Neuronal stem cell (in vitro differentiated cells): ENCODE data around the gene MGAT5B.

Experiments
- DNase-seq: peaks from one replicate; pipeline ENCODE4 v3.0.0-alpha.2; 2013; ENCODE audit warnings: low spot score
- H2AFZ ChIP-seq: one replicate; pipeline ENCODE4 v1.6.1; 2013; ENCODE audit warnings: mild to moderate bottlenecking, low read length, inconsistent platforms
- H2AK5ac ChIP-seq: 2 replicates; pipeline ENCODE4 v1.6.1; 2013; ENCODE audit warnings: low read depth, mild to moderate bottlenecking, inconsistent platforms, low read length, moderate library complexity, mixed read lengths
- H2BK120ac ChIP-seq: 2 replicates; pipeline ENCODE4 v1.6.1; 2013; ENCODE audit warnings: low read depth, mild to moderate bottlenecking, inconsistent platforms, low read length, moderate library complexity, mixed read lengths
- H2BK12ac ChIP-seq: one replicate; pipeline ENCODE4 v1.6.1; 2013; ENCODE audit warnings: low read length, inconsistent platforms
- H2BK15ac ChIP-seq: 2 replicates; pipeline ENCODE4 v1.6.1; 2013; ENCODE audit warnings: mild to moderate bottlenecking, low read length, inconsistent platforms, mixed read lengths
- H2BK5ac ChIP-seq: one replicate; pipeline ENCODE4 v1.6.1; 2013; ENCODE audit warnings: inconsistent platforms, mild to moderate bottlenecking, low read length, moderate library complexity
- H3K14ac ChIP-seq: one replicate; pipeline ENCODE4 v1.6.1; 2013; ENCODE audit warnings: low read length, inconsistent platforms
- H3K18ac ChIP-seq: 2 replicates; pipeline ENCODE4 v1.6.1; 2013; ENCODE audit warnings: low read length, inconsistent platforms
- H3K23ac ChIP-seq: 2 replicates; pipeline ENCODE4 v1.6.1; 2013; ENCODE audit warnings: low read depth, mild to moderate bottlenecking, mixed read lengths, low read length, inconsistent platforms; ENCODE audit not compliant: poor library complexity
- H3K27ac ChIP-seq: replicated peaks from 3 replicates; pipeline ENCODE4 v1.5.1; 2013; ENCODE audit warnings: low read length, inconsistent platforms
- H3K27me3 ChIP-seq, 3 experiments: 2 replicates each; pipeline ENCODE4 v1.6.1; 2013; ENCODE audit warnings: low read length in 3 of 3, mild to moderate bottlenecking in 2 of 3, inconsistent platforms in 1 of 3, low read depth in 1 of 3, mixed read lengths in 1 of 3, moderate library complexity in 1 of 3; ENCODE audit not compliant: control insufficient read depth in 3 of 3, insufficient read depth in 3 of 3
- H3K36me3 ChIP-seq, 2 donors: replicated peaks in 1 of 2; 2 replicates each; pipeline ENCODE4 v1.6.1; 2013; ENCODE audit warnings: low read length in 2 of 2; ENCODE audit not compliant: control insufficient read depth in 2 of 2, insufficient read depth in 2 of 2
- H3K4ac ChIP-seq: 2 replicates; pipeline ENCODE4 v1.6.1; 2013; ENCODE audit warnings: inconsistent platforms, mild to moderate bottlenecking, low read length, moderate library complexity
- H3K4me1 ChIP-seq, 2 donors: 1 replicate in 1 of 2; 2 replicates in 1 of 2; pipeline ENCODE4 v1.6.1; 2013; ENCODE audit warnings: low read length in 2 of 2, low read depth in 1 of 2; ENCODE audit not compliant: control insufficient read depth in 2 of 2, insufficient read depth in 1 of 2
- H3K4me2 ChIP-seq: one replicate; pipeline ENCODE4 v1.6.1; 2013; ENCODE audit warnings: mild to moderate bottlenecking, low read length, inconsistent platforms; ENCODE audit not compliant: insufficient read depth, poor library complexity, severe bottlenecking
- H3K4me3 ChIP-seq, 2 donors: 2 replicates each; pipeline ENCODE4 v1.5.1; 2013; ENCODE audit warnings: low read length in 2 of 2, mild to moderate bottlenecking in 2 of 2, inconsistent platforms in 1 of 2, moderate library complexity in 1 of 2
- H3K79me1 ChIP-seq: one replicate; pipeline ENCODE4 v1.6.1; 2013; ENCODE audit warnings: low read depth, mild to moderate bottlenecking, inconsistent platforms, low read length, moderate library complexity
- H3K9ac ChIP-seq: one replicate; pipeline ENCODE4 v1.6.1; 2013; ENCODE audit warnings: mild to moderate bottlenecking, low read depth, low read length, inconsistent platforms; ENCODE audit not compliant: poor library complexity
- H3K9me3 ChIP-seq, 2 donors: replicated peaks in 1 of 2; 2 replicates each; pipeline versions ENCODE3 to v1.6.1; 2013; ENCODE audit warnings: low read length in 2 of 2, mild to moderate bottlenecking in 2 of 2, inconsistent platforms in 1 of 2, low read depth in 1 of 2, mixed read lengths in 1 of 2, moderate library complexity in 1 of 2; ENCODE audit not compliant: control insufficient read depth in 2 of 2, insufficient read depth in 1 of 2
- H4K8ac ChIP-seq: one replicate; pipeline ENCODE4 v1.6.1; 2013; ENCODE audit warnings: low read depth, mild to moderate bottlenecking, inconsistent platforms, low read length, moderate library complexity
- H4K91ac ChIP-seq: one replicate; pipeline ENCODE4 v1.6.1; 2013; ENCODE audit warnings: low read length, low read depth, mild to moderate bottlenecking, inconsistent platforms; ENCODE audit not compliant: poor library complexity
- WGBS, 2 donors: extraction: QIAGEN DNeasy Blood & Tissue Kit; methylation state at CpG; one replicate each; pipeline ENCODE4 v1.1.7; 2013; ENCODE audit warnings: missing lambda C conversion rate in 2 of 2, mixed read lengths in 1 of 2; ENCODE audit not compliant: insufficient read length in 2 of 2, insufficient replicate concordance in 1 of 2; ENCODE audit errors: extremely low coverage in 2 of 2; 5-methylcytosine and 5-hydroxymethylcytosine counted together

The MGAT5B gene

GRCh38 chr17:76883744-76884525 lies 15.7 kb downstream of the MGAT5B start:
- H2AK5ac ChIP-seq: peak overlapping the region; percentile 47
- no peak overlapping the region for H3K4ac ChIP-seq
- no peak overlapping the region for H2AFZ ChIP-seq
- peak overlapping the region; percentile 50 for H3K9ac ChIP-seq
- H4K91ac ChIP-seq: no peak overlapping the region
- peak overlapping the region; percentile 63 for H3K14ac ChIP-seq
- H2BK5ac ChIP-seq: no peak overlapping the region
- no peak overlapping the region for H2BK12ac ChIP-seq
- peaks cover 6% of the 10 kb centered on the region for H3K79me1 ChIP-seq
- H3K4me2 ChIP-seq: no peak overlapping the region
- H3K4me1 ChIP-seq: peaks cover 5 to 7% of the 10 kb centered on the region in 2 donors
- H2BK15ac ChIP-seq: peak overlapping the region; percentile 70
- H3K23ac ChIP-seq: peak overlapping the region; percentile 52
- H3K36me3 ChIP-seq: peaks cover 0 to 37% of the 10 kb centered on the region in 2 donors
- no peak overlapping the region for H4K8ac ChIP-seq
- H2BK120ac ChIP-seq: no peak overlapping the region
- H3K27me3 ChIP-seq: no peaks in the 10 kb centered on the region
- H3K9me3 ChIP-seq: no peaks in the 10 kb centered on the region
- H3K4me3 ChIP-seq: no peak overlapping the region
- DNase-seq: no peak
- H3K18ac ChIP-seq: peak overlapping the region; percentile 52
- H3K27ac ChIP-seq: no peak overlapping the region
- WGBS, 2 donors: no CpG with 5 or more reads among the region's 10 CpGs

GRCh38 chr17:76884995-76885893 lies 17.0 kb downstream of the MGAT5B start:
- Histone ChIP-seq H2BK5ac (peak overlapping the region; percentile 0), H3K27ac (no peak overlapping the region), H2AFZ (peak overlapping the region; percentile 58), H2AK5ac (no peak overlapping the region), H2BK15ac (no peak overlapping the region), H3K36me3 (peaks cover 0 to 42% of the 10 kb centered on the region in 2 donors), H3K4me1 (peaks cover 5 to 7% of the 10 kb centered on the region in 2 donors), H3K18ac (peak overlapping the region; percentile 31), H3K4me3 (no peak overlapping the region), H3K4ac (no peak overlapping the region), H3K23ac (peak overlapping the region; percentile 65), H4K91ac (no peak overlapping the region), H3K9me3 (no peaks in the 10 kb centered on the region), H3K4me2 (no peak overlapping the region), H3K27me3 (no peaks in the 10 kb centered on the region), H4K8ac (peak overlapping the region; percentile 72), H3K79me1 (peaks cover 4% of the 10 kb centered on the region), H2BK12ac (no peak overlapping the region), H3K9ac (no peak overlapping the region), H3K14ac (no peak overlapping the region), H2BK120ac (no peak overlapping the region)
- DNase-seq: no peak
- no CpG with 5 or more reads among the region's 16 CpGs for WGBS, 2 donors

GRCh38 chr17:76885894-76886290 lies 17.7 kb downstream of the MGAT5B start:
- no peak overlapping the region for H2BK120ac ChIP-seq
- no peak overlapping the region for H3K14ac ChIP-seq
- no peak overlapping the region for H3K18ac ChIP-seq
- H3K4ac ChIP-seq: no peak overlapping the region
- no peak for DNase-seq
- no peaks in the 10 kb centered on the region for H3K9me3 ChIP-seq
- H2BK12ac ChIP-seq: no peak overlapping the region
- H3K27ac ChIP-seq: no peak overlapping the region
- no peak overlapping the region for H2BK15ac ChIP-seq
- H3K4me1 ChIP-seq: peaks cover 5 to 7% of the 10 kb centered on the region in 2 donors
- no peak overlapping the region for H2AFZ ChIP-seq
- peaks cover 0 to 42% of the 10 kb centered on the region in 2 donors for H3K36me3 ChIP-seq
- H4K8ac ChIP-seq: no peak overlapping the region
- H3K27me3 ChIP-seq: no peaks in the 10 kb centered on the region
- no peak overlapping the region for H2AK5ac ChIP-seq
- no peak overlapping the region for H3K4me3 ChIP-seq
- H3K79me1 ChIP-seq: peaks cover 4% of the 10 kb centered on the region
- WGBS, 2 donors: no CpG with 5 or more reads among the region's 5 CpGs
- no peak overlapping the region for H2BK5ac ChIP-seq
- no peak overlapping the region for H3K9ac ChIP-seq
- no peak overlapping the region for H3K23ac ChIP-seq
- no peak overlapping the region for H3K4me2 ChIP-seq
- H4K91ac ChIP-seq: no peak overlapping the region

DNA sequence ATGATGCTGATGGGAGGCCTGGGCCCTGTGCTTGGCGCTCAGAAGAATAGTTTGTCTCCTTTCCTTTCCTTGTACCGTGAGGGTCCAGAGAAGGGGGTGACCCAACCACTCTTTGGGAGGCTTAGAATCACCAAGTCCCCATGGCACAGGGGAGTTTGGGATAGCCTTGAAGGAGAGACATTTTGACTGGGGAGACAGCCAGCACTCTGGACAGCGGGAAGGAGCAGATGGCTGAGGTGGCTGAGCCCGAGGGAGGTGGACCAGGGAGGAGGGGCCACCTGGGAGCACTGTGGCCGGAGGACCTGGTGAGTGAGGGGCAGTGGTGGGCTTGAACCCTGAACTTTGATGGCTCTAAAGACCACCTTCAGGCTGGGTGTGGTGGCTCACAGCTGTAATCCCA lies 18.2 kb downstream of the MGAT5B start:
- no peak overlapping the region for H3K4me2 ChIP-seq
- no CpG with 5 or more reads among the region's 5 CpGs for WGBS, 2 donors
- H2BK120ac ChIP-seq: no peak overlapping the region
- H3K4me3 ChIP-seq: no peak overlapping the region
- H4K91ac ChIP-seq: no peak overlapping the region
- H3K4ac ChIP-seq: no peak overlapping the region
- DNase-seq: no peak
- no peak overlapping the region for H4K8ac ChIP-seq
- H3K9me3 ChIP-seq: no peaks in the 10 kb centered on the region
- H2BK5ac ChIP-seq: no peak overlapping the region
- no peak overlapping the region for H3K9ac ChIP-seq
- peaks cover 5 to 7% of the 10 kb centered on the region in 2 donors for H3K4me1 ChIP-seq
- H2AFZ ChIP-seq: no peak overlapping the region
- peaks cover 0 to 42% of the 10 kb centered on the region in 2 donors for H3K36me3 ChIP-seq
- peaks cover 4% of the 10 kb centered on the region for H3K79me1 ChIP-seq
- no peaks in the 10 kb centered on the region for H3K27me3 ChIP-seq
- H2AK5ac ChIP-seq: no peak overlapping the region
- H2BK12ac ChIP-seq: no peak overlapping the region
- H2BK15ac ChIP-seq: no peak overlapping the region
- H3K14ac ChIP-seq: no peak overlapping the region
- H3K18ac ChIP-seq: no peak overlapping the region
- H3K27ac ChIP-seq: no peak overlapping the region
- H3K23ac ChIP-seq: no peak overlapping the region
